ENCODE data around the gene MTUS2.

Gene MTUS2

GRCh38 chr13:29024783-29025182, 204.6 kb downstream of the MTUS2 start:
- DNase-seq (ENCODE audit: low read depth): no peak

GRCh38 chr13:29028868-29029267, 208.7 kb downstream of the MTUS2 start:
- DNase-seq (ENCODE audit: low read depth): no peak

GRCh38 chr13:29038700-29039099, 218.6 kb downstream of the MTUS2 start:
- DNase-seq (ENCODE audit: low read depth): no peak

GRCh38 chr13:29039212-29039611, 219.1 kb downstream of the MTUS2 start:
- DNase-seq (ENCODE audit: low read depth): no peak

DNA sequence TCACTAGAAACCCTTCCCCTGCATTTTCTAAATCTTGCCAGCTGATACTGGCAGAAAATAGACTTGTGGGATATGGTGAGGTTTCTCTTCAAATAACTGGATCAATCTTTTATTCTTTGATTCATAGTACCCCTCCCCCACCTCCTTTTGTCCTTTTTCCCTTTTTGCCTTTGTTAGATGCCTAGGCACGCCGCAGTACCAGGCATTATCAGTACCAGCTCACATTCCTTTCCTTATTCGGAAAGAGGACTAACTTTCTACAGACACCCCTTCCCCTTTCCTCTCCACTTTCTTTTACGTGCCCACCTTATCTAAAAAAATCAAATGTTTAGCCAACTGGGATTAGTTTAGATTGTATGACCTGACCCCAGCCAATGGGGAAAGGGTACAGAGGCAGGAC, 226.4 kb downstream of the MTUS2 start:
- no peak for DNase-seq (ENCODE audit: low read depth)

GRCh38 chr13:29049524-29049923, 229.4 kb downstream of the MTUS2 start:
- DNase-seq (ENCODE audit: low read depth): no peak

DNA sequence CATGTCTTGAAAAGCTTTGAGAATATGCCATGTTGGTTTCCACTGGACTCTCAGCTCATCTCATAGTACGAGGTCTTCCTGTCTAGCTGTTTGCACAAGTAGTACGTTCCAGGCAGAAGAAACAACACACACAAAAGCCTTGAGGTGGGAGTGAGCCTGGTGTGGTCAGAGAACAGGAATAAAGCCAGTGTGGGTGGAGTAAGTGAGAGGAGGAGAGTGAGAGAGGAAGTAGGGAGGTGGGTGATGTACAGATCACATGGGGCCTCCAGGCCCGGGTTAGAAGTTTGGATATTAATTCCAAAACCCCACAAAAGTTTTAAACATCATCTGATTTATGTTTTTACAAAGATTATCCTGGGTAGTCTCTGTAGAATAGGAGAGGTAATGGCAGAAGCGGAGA, 230.6 kb downstream of the MTUS2 start:
- DNase-seq (ENCODE audit: low read depth): no peak

DNA sequence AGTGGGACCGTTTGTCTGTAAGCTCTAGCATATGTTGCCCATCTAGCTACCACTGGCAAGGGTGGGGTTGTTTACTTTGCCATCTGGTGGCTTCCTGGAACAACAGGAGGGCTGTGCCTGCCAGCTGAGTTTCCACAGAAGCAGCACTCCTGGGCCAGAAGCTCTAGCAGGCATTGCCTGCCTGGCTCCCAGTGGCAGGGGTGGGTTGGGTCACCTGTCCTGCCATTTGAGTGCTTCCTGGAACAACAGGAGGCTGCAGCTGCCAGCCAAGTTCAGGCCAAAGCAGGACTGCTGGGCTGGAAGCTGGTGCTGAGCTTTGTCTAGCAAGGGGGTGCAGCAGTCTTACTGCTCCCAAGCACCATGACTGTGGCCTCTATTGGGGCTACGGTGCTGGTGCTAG, 239.7 kb downstream of the MTUS2 start:
- no peak for DNase-seq (ENCODE audit: low read depth)

- DNase-seq (ENCODE audit: low read depth): no peak
These were observed 245.0 kb downstream of the MTUS2 start for GRCh38 chr13:29065142-29065541.

GRCh38 chr13:29067306-29067945, 247.3 kb downstream of the MTUS2 start:
- no peak for DNase-seq (ENCODE audit: low read depth)

DNA sequence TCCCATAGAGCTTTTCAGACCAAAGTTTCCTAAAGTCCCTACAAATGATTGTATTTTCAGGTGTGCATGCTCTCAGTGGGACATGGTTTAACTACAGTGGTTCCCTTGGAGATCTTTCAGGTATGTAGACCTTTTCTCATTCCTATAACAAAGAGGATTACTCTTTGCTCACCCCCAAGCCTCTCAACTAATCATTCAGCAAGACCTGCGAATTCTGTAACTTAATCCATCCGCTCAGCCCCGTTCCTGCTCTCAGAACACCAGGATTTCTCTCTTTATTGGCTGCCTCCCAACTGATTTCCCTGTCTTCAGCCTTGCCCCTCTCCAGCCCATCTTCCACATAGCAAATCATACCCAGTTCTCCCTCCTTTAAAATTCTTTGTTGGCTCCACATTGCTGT, 253.6 kb downstream of the MTUS2 start:
- no peak for DNase-seq (ENCODE audit: low read depth)

DNA sequence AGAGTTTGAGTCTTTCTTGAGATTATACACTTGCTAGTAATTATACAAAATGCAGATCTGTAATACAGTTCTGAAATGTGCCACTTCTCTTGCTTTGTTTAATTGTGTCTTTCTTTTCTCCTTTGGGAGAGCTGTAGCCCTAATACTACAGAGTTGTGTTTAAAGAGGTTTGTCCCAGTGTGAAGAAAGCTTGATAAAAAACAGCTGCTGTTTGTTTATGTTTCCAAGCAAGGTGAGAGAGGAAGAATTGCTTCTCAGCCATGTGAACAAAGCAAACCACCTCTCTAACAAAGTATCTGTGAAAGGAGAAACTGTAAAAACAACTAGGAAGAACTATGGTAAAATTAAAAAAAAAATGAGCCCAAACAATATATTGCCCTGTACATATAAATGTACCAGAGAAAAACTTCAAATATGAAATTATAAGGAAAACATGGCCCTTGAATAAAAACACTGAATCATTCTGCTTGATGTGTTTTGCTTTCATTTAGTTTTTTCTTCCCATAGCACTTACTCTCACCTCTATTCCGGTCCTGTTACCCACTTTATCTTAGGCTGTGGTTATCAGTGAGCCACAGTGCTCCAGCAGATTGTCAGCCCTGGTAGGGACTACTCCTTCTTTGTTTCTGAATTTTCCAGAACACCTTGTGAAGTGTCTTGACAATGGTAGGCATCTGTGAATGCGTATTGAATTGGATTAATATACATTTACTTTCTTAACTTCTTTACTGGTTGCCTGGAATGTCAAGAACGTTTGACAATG, 257.1 kb downstream of the MTUS2 start:
- no peak for DNase-seq (ENCODE audit: low read depth)

GRCh38 chr13:29081036-29081435, 260.9 kb downstream of the MTUS2 start:
- DNase-seq (ENCODE audit: low read depth): no peak

GRCh38 chr13:29081697-29082440, 261.7 kb downstream of the MTUS2 start:
- DNase-seq (ENCODE audit: low read depth): no peak

- DNase-seq (ENCODE audit: low read depth): no peak
These were observed 279.8 kb downstream of the MTUS2 start for GRCh38 chr13:29099781-29100406.

- DNase-seq (ENCODE audit: low read depth): no peak
These were observed 280.6 kb downstream of the MTUS2 start for GRCh38 chr13:29100758-29101157.

DNA sequence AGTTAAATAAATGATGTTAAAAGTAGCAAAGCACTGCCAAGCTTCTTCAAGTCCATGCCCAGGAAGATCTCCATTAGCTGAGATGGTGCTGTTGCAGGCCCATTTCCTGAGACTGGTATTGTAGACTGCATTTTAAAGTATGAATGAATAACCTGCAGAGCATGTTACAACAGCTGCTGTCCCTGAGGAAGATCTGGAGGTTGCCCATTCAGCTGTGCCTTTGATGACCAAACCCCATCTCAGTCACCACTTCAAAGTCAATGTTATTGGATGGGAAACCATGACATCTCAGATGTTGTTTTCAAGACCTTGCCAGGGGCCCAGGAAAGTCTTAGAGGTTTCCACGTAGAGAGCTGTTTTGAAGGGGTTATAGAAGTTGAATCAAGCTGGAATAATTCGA, 281.3 kb downstream of the MTUS2 start:
- DNase-seq (ENCODE audit: low read depth): no peak

DNA sequence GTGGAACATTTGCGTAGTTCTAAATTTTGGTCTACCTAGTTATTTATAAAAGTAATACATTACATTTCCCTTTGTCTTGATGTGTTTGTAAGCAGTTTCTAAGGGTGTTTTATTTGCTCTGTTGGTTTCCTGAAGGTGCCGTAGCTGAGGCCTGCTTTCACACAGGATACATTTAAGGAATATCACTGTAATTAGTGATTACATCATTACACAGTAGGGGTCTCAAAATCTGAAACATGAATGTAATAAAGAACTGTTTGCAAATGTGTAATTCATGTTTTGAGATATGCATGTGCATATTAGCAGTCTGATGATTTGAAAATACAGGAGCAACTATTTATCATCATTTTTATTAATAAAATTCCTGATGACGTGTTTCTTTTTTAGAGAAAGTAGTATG, 281.8 kb downstream of the MTUS2 start:
- DNase-seq (ENCODE audit: low read depth): no peak

DNA sequence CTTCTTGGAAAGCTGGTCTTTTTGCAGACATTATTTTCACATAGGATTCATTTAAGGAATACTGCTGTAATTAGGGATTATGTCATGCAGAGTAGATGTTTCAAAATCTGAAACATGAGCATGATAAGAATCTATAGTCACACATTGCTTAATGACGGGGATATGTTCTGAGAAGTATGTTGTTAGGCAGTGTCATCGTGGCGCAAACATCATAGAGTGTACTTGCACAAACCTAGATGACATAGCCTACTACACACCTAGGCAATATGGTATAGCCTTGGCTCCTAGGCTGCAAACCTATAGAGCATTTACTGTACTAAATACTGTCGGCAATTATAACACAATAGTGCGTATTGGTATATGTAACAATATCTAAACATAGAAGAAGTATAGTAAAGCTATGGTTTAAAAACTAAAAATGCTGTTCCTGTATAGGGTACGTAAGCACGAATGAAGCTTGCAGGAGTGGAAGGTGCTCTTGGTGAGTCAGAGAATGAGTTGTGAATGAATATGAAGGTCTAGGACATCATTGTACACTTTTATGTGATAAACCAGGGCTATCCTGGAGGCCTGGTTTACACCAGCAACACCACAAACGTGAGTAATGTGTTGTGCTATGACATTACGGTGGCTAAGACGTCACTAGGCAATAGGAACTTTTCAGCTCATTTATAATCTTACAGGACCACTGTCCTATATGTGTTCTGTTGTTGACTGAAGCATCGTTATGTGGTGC, 283.1 kb downstream of the MTUS2 start:
- no peak for DNase-seq (ENCODE audit: low read depth)

DNA sequence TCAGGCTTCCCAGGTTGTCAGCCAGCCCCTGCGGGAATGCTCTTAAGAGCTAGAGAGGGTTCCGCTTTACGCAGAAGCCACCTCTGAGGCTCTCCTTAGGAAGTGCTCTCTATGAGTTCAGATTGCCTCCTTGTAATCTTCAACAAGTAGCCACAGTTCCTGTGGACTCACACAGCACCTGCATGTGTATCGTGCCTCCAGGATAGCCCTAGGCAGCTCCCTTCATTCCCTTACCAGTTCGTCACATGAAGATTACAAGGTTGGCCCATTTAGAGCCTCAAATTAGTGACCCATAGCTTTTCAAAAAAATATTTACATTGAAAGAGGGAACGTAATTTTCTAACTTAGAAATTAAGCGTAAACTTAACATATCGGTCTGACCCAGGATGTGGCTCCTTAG, 284.3 kb downstream of the MTUS2 start:
- no peak for DNase-seq (ENCODE audit: low read depth)

DNA sequence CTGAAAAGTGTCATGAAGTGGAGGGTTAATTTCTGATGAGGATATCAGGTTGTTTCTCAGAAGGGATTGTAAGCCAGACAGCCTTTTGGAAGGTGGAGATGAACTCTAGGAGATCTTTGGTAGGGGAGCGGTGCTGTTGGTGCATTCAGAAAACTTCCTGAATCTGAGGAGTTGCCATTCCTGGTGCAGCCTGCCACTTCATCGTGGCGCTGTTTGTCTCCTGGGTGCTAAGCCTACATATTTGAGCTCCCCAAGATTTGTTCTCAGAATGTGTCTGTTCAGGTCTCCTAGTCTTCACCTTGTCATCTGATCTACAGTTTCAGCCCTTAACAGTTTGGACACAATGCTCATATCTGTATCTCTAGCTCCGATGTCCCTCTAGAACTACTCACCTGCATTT, 285.6 kb downstream of the MTUS2 start:
- DNase-seq (ENCODE audit: low read depth): no peak

- DNase-seq (ENCODE audit: low read depth): no peak
These were observed 286.5 kb downstream of the MTUS2 start for GRCh38 chr13:29106651-29107050.

Measured in HS-5 (cell line).